ENCODE data around the gene CCDC27.

Gene CCDC27

DNA sequence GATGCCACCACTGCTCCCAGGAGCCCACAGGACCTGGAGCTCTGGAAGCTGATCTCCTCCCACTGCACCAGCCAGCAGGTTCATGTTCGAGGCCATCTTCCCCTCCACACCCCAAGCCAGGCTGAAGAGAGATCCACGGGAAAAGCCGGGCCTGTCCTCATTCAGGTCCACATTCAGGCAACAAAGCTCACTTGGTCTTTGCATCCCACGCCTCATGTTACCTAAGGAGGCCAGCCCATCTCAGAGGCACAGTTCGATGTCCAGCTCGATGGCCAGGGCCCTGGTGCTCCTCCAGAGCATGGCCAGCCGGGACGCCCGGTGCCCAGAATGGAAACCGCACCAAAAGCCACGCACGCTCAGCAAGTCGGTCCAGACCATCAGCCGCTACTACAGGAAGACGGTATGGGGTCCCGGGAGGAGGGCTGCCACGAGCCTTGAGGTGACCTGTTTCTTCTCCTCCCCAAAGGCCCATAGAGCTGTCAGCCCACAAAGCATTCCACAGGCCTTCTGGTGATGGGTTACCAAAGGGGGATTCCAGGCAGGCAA lies at the start of gene CCDC27:
TSS of gene CCDC27 (plus strand) at position 51 of the 546 bp plus-strand sequence. CDS start at position 83, 32 bp downstream.
- no peak for DNase-seq (ENCODE audit: low spot score)

DNA sequence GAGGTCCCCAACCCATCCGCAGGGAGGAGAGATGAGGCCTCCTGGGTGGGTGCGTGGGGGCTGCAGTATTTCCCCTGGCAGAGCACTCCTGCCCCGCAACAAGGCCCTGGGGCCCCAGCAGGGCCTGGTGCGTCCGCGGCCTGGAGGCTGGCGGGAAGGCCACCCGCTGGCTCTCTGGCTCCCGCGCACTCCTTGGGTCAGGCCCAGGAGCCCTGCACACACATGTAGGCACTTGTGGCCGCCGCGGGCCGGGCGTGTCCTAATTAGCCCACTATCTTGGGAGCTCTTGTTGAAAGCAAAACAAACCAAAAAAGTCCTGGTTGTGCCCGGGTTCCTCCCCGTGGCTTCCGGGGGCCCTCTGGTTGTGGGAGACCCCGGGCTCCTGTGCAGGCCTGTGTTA lies 49.7 kb upstream of the CCDC27 start:
- no peak for DNase-seq (ENCODE audit: low spot score)

DNA sequence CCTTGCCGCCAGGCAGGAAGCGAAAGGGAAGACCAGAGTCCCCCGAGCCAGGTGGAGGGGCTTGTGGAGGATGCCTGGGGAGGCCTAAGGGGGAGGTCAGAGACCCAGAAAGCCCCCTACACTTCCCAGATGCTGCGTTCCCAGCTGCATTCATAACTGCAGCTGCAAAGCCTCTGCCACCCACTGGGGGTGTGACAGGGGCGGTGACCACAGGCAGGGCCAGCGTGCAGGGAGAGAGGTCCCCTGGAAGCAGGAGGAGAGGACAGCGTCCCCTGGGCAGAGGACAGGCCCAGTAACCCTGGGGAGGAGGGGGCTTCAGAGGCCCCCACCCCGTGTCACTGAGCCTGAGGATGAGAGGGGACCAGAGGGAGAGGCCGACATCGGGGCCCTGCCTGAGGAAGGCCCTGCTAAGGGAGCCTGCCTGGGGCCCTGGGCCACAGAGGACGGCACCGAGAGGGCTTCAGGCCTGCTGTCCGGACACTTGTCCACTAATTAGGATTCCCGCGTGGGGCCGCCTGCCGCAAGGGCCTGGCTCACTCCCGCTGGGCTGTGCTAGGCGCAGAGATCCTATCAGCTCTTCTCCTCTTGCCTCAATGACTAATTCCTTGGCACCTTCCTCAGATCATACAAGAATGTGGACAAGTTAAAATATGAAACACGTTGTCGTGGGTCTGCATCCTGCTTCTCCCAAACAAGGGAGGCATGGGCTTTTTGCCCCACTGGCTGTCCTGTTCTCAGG lies 49.1 kb upstream of the CCDC27 start:
- no peak for DNase-seq (ENCODE audit: low spot score)

DNA sequence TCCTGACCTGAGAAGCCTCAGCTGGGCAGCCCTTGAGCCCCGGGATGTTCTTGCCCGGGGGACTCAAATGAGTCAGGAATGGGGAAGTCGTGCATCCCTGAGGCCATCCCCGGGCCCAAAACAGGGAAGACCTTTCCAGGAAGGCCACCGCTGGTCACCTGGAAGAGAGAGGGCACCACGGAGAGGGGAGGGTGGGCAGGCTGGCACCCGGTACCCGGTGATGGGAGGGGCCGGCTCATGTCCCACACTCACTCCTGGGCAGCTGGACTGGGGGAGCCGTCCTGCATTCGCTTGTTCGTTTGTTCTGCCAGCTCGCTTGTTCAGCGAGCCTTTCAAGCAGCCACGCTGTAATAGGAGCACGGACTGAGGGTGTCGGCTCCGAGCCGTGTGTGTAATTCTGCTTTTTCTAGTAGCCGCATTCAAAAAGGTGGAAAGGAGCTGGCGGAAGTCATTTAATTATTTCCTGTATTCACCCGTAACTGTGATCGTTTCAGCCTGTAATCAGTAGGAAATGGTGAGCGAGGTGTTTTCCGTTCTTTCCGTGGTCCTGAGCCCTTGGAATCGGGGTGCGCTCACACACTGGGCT lies 48.4 kb upstream of the CCDC27 start:
- no peak for DNase-seq (ENCODE audit: low spot score)

GRCh38 chr1:3705341-3705950 lies 46.8 kb upstream of the CCDC27 start:
- DNase-seq (ENCODE audit: low spot score), result no peak

- DNase-seq (ENCODE audit: low spot score), result no peak
Observed at GRCh38 chr1:3706651-3707297, 45.5 kb upstream of the CCDC27 start.

DNA sequence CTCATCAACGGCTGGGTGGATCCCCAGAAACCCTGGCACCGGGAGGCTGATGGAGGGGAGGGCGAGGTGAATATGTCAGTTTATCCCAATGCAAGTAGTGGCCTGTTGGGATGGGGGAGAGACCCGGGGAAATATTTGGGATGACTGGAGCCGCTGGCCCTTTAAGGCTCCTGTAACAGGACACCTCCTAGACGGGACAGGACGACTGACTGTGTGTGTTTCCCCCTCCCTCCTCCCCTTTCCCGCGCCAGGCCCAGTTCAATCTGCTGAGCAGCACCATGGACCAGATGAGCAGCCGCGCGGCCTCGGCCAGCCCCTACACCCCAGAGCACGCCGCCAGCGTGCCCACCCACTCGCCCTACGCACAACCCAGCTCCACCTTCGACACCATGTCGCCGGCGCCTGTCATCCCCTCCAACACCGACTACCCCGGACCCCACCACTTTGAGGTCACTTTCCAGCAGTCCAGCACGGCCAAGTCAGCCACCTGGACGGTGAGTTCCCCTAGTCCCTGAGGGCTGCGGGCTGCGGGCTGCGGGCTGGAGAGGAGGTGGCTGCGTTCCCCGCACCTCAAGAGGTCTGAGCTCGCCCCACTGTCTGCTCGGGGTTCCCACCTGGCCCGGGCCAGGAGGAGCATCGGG lies 44.8 kb upstream of the CCDC27 start:
- DNase-seq (ENCODE audit: low spot score), result no peak

GRCh38 chr1:3707939-3708328 lies 44.3 kb upstream of the CCDC27 start:
- no peak for DNase-seq (ENCODE audit: low spot score)

DNA sequence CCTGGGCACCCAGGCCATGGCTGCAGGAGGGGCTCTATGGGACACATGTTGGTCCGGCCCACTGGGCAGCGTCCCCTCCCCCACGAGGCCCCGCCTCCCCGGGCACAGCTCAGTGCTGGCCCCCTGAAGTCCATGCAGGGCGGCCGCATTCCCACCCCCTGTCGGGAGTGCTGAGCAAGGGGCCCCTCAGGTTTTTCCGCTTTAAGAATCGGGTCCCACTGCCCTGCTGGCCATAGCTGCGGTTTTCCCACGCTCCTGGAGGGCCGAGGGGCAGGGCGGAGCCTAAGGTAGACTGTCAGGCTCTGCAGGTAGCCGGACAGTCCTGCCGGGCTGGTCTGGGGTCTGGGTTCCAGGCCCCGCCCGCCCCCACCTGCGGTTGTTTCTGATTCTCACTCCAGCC lies 43.5 kb upstream of the CCDC27 start:
- DNase-seq (ENCODE audit: low spot score), result no peak

- no peak for DNase-seq (ENCODE audit: low spot score)
Observed at GRCh38 chr1:3710251-3710650, 42.0 kb upstream of the CCDC27 start.

DNA sequence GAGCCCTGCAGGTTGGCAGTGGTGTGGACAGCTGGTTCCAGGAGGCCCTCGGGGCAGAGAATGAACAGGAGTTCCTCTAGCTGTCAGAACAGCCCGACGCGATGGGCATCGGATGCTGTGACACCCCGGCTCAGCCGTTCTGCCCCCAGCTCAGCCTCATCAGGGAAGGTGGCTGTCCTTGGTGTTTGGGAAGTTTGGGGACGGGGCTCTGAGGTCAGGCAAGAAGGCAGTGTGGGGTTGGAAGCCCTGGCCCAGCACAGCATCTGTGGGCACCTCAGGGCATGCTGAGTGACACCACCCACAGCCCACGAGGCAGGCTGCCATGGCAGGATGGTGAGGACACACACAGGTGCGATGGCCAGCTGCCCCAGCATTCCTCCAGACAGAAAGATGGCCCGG lies 40.9 kb upstream of the CCDC27 start:
- no peak for DNase-seq (ENCODE audit: low spot score)

GRCh38 chr1:3711780-3712451 lies 40.3 kb upstream of the CCDC27 start:
- no peak for DNase-seq (ENCODE audit: low spot score)

DNA sequence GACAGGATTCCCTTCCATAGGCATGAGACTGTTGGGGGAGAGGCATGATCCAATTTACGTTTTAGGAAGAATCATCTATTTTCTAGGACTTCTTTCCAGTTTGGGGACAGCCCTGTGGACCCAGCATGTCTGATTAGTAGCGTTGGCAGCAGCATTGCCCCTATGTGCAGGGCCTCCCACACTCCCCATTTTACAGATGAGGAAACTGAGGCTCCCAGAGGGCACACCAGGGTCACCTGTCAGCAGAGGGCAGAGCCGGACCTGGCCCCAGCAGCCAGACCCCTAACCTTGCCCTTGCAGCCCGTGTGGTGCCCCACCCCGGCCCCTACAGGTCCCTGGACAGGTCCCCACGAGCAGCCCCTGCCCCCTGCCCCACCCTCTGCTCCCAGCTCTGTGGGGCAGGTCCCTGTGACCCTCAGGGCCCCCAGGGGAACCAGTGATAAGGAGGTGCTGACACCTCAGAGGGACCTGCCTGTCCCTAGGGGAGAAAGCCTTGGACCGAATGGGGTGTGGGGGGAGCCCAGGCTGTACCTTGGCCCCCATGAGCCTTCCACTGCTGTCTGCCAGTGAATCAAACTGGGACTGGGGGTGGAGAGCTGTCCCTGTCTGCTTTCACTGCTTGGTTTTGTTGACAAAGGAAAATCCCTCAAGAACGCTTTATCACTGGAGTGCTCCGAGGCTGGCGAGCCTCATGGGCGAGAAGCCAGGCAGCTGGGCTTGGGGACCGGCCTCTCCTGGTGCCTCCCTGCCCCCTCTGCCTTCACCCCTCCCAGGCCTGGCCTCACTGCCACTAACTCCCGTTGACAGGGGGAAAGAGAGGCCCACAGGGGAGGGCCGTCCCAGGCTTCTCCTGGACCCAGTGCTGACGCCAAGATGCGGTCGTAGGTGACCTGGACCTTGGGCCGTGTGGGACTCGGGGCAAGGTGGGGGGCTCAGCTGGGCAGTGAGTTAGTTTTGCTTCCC lies 39.4 kb upstream of the CCDC27 start:
- DNase-seq (ENCODE audit: low spot score), result peak; percentile 89

- DNase-seq (ENCODE audit: low spot score), result no peak
Observed at GRCh38 chr1:3713840-3714239, 38.4 kb upstream of the CCDC27 start.

- DNase-seq (ENCODE audit: low spot score), result peak; percentile 88
Observed at GRCh38 chr1:3714284-3714741, 37.9 kb upstream of the CCDC27 start.

- no peak for DNase-seq (ENCODE audit: low spot score)
Observed at GRCh38 chr1:3714814-3715213, 37.4 kb upstream of the CCDC27 start.

- DNase-seq (ENCODE audit: low spot score), result no peak
Observed at GRCh38 chr1:3716351-3716750, 35.9 kb upstream of the CCDC27 start.

DNA sequence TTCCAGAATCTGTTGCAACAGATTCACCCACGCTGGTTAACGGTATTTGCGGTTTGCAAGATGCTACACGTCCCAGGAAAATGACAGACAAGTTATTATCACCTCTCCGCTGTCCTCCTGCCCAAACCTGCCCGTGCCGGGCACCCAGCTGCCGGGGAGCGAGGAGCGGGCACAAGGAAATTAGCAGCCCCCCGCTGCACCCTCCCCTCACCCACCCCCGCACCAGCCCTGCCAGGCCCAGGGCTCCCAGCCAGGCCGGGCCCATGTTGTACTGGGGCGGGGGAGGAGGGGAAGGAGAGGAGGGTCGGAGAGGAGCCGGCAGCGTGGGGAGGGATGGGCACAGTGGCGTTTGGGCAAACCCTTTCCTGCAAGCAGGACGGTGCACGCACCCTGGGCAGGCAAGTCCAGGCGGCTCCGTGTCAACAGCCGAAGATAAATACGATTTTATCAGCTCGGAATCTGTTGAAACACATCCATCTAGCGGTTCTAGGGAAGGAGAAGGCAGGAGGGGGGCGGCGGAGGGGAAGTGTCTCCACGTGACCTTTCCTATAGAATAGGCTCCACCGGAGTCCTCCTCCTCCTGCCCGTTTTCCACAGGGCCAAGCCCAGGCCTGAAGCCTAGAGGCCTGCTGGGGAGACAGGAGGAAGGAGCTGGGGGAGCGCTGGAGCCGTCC lies 35.1 kb upstream of the CCDC27 start:
- DNase-seq (ENCODE audit: low spot score), result no peak

DNA sequence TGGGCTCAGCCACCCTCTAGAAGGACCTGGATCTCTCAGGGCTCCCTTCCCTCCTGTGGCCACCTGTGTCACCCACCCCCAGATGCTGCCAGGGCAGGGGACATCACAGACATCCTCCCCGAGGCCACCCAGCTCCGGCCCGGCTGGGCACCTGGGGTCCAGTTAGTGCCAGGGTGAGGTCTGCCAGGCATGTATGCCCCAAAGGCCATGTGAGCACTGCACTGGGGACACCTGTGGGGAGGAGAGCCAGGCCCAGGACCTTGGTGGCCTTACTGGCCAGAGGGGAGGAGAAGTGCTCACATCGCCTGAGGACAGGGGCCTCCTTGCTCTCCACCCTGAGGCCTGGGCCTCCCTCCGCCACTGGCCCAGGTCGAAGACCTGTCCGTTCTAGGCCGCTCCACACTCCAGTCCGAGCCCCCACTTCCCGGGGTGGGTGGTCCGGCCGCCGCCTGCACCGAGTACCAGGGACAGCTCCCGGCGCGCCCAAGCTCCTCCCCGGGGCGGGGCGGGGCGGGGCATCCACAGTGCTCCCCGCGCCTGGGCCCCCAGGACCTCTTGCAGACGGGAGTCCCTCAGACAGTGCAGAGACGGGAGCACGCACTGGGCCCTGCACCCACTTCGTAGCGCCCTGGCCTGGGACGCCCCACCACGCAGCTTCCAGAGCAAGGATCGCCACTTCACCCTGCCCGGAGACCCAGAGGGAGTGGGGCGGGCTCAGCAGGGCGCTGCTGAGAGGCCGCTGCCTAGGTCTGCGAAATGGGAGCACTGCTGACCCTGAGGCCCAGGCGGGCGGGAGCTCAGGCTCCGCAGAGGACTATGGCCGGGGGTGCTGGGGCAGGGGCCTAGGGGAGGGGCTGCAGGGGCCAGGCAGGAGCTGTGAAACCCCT lies 34.3 kb upstream of the CCDC27 start:
- DNase-seq (ENCODE audit: low spot score), result no peak

All from putamen (tissue), 1 donor.